NCI-H748 (cell line): ENCODE data around the gene ASTN2.
A peak's percentile ranks its signal among the peaks of the same experiment; 100 is the strongest.

Experiments used
- DNase-seq: peaks from one replicate; lab custom pipeline; 2025; ENCODE audit not compliant: unreplicated experiment; lab: John Stamatoyannopoulos, UW

ASTN2 gene

GRCh38 chr9:116653348-116654058 is 761.4 kb downstream of the ASTN2 start:
- no peak for DNase-seq

GRCh38 chr9:116647515-116647809 is 767.4 kb downstream of the ASTN2 start:
- no peak for DNase-seq

DNA sequence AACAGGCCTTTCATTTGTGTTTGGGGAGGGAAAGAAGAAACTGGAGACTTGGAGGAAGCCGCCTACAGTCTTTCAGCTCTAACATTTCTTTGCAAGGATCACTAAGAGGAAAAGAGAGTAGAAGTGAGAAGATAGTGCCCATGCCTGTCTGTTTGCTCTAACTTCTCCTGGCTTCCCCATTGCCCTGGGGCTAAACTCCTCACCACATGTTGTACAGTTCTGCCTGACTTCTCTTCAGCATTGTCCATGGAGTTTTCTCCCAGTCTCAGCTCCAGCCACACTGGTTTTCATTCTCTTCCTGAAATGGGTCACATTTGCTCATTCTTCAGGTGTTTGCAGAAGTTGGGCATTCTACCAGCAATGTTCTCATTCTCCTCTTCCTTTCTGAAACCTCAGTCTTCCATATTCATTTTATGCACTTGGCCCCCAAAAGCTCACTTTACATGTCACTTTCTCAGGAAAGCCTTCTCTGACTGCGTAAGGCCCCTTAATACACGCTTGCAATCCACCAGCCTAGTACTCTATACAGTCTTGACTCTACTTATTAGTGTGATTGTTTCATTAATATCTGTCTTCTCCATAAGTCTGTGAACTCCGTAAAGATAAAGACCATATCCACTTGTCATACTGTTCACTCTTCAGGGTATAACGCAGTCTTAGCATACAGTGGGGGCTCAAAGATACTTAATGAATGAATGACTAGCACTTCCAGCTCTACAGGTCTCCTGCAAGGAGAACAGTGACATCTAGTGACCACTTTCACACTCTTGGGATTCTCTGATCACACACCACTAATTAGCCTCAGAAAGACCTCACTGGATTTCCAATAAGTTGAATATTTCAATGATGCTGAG is 768.0 kb downstream of the ASTN2 start:
- peak; percentile 30 for DNase-seq

- DNase-seq = no peak
Measured at GRCh38 chr9:116644091-116644688, 770.7 kb downstream of the ASTN2 start.

DNA sequence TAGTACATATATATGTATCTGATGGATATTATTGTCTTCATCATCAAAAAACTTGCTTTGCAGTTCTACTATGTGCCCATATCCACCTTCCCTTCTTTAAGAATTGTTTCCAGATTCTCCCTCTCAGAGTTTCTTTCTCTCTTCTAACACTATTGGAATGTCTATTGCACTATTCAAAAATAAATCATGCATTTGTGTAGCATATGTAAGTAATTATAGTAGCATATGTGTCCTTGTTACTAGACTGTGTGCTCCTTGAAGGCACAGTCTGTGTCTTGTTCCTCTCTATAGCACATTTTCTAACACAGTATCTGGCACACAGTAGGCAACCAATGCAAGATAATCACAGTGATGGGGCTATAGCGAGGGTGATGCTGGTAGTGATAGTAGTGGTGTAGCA is 771.2 kb downstream of the ASTN2 start:
- no peak for DNase-seq

DNA sequence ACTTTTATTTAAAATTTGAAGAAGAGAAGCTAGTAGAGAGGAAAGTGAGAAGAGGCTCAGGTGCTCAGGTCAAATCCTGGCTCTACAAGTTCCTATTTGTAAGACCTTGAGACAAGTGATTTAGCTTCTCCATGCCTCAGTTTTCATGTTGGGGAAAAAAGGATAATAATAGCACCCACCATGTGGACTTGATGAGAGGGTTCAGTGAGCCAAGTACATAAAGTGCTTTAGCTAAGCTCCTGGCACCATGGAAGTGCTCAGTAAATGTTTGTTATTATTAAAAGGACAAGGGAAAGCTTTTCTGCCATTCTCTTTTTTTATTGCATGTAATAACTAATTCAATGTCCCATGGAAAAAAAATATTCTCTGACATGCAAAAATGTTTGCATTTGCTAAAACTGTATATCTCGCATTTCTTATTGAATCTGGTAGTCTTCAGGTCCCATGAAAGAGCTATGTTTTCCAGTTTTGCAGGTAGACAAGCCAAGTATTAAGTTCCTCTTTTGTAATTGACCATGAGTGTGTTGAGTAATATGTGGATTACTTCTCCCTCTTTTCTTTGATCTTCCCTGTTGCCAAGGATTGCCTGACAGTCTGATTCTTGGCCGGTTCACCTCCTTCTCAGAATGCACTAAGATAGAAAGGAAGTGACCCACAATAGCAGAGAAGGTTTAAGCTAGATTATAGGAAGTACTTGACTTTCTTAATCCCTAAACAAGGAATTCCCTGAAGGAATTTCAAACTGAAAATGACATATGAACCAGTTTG is 773.4 kb downstream of the ASTN2 start:
- DNase-seq = no peak

- no peak for DNase-seq
Measured at GRCh38 chr9:116639251-116639741, 775.6 kb downstream of the ASTN2 start.

DNA sequence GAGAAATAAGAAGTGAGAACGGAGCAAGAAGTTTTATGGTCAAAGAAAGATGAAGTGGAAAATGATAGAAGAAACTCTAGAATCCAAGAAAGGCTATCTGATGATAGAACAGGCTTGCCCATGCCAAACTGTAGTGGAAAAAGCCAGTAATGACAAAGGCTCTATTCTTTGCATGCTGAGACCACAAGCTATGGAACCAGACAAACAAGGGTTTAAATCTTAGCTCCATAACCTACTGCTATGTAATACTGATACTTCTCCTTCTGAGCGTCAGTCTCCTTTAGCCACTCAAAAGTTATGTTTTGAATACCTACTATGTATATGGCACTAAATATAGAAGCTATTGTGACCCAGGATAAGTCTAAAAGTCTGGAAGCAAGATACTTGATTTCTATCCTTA is 778.9 kb downstream of the ASTN2 start:
- no peak for DNase-seq

GRCh38 chr9:116632990-116633838 is 781.6 kb downstream of the ASTN2 start:
- no peak for DNase-seq

GRCh38 chr9:116629634-116630033 is 785.2 kb downstream of the ASTN2 start:
- DNase-seq = no peak

- no peak for DNase-seq
Measured at GRCh38 chr9:116628716-116629115, 786.1 kb downstream of the ASTN2 start.

- DNase-seq = no peak
Measured at GRCh38 chr9:116627433-116627832, 787.4 kb downstream of the ASTN2 start.

GRCh38 chr9:116626762-116627161 is 788.1 kb downstream of the ASTN2 start:
- no peak for DNase-seq

- DNase-seq = no peak
Measured at GRCh38 chr9:116623715-116624114, 791.1 kb downstream of the ASTN2 start.

DNA sequence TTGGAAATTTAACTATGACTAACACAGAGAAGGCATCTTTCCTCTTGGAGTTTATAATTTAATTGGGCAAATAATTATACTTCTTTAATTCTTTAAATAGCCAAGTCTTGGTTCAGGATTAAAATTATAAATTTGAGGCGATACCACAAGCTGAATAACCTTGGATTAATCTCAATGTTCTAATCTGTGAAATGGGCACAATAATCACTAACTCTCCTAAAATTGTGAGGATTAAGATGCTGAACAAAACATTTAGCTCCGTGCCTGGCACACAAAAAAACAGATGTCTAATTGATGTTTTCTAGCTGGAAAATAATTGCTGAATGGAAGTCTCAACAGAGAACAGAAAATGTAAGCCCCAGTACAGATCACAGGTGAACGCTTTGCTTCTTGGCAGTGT is 797.5 kb downstream of the ASTN2 start:
- no peak for DNase-seq

DNA sequence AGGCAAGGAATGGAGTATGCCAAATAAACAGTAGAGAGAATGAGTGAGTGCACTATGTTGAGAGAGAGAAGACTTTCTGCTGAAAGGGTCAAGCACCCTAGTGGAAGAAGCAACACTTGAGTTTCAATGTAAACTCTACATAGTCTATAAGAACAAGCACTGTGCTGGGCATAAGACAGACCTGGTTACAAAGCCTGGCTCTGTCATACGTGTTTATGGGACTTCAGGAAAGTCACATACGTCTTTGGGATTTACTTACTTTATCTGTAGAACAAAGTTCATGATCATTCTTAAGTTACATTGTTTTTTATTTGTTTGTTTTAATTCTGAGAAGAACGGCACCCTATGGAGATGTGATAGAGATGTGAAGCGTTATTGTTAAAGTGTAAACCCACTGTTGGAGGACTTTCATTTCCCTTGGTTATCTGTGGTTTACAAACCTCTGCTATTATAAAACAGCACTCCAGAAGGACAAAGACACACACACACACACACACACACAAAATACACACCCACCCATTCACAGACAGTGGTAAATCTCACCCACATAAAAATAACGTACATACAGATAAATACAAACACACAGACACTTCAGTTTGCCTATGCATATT is 798.4 kb downstream of the ASTN2 start:
- no peak for DNase-seq

DNA sequence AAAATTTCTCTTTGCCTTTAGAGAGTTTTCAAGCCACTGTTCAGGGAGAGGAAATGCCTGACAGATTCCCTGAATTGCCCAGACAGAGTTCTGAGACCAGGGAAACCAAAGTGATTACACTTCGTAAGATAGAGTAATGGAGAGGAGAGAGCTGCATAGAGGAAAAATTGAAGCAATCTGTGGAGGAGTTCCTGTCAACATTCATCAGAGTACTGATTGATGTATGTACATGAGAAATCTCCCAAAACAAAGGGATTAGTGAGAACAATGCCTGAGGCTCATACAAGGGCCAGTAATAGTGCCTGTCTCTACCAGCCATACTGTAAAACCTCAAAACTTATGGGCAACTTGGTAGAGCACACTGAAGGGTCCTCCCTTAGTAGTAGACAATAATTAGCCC is 806.8 kb downstream of the ASTN2 start:
- no peak for DNase-seq

- no peak for DNase-seq
Measured at GRCh38 chr9:116605904-116606341, 808.9 kb downstream of the ASTN2 start.

- DNase-seq = no peak
Measured at GRCh38 chr9:116605060-116605459, 809.8 kb downstream of the ASTN2 start.

DNA sequence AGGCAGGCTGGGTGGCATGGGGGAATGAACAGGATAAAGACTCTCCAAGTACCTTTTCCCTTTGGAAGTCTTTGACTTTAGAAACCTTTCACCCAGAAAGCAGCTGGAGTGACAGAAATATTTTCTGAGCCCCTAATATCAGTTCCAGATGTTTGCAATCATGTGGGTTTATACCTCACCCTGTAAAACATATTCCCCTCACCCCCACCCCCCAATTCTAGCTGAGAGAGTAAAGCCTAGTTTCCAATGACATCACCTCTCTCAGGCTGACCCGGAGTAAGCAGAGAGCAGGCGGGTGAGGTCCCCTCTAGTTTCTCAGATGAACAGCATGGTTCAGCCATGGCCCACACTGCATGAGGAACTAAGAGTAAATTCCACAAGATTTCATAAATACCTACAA is 810.6 kb downstream of the ASTN2 start:
- DNase-seq = no peak
